DMS153 (cell line): ENCODE results near the gene ENOPH1.
A peak's percentile ranks its signal among the peaks of the same experiment; 100 is the strongest.
"Not testable (repeated sequence)": the region's sequence is repeated elsewhere in the genome, so short reads cannot be mapped to it uniquely, and the experiment has no call there.

Source experiments
- DNase-seq: peaks from one replicate; lab custom pipeline; 2025; lab: John Stamatoyannopoulos, UW

ENOPH1 gene

DNA sequence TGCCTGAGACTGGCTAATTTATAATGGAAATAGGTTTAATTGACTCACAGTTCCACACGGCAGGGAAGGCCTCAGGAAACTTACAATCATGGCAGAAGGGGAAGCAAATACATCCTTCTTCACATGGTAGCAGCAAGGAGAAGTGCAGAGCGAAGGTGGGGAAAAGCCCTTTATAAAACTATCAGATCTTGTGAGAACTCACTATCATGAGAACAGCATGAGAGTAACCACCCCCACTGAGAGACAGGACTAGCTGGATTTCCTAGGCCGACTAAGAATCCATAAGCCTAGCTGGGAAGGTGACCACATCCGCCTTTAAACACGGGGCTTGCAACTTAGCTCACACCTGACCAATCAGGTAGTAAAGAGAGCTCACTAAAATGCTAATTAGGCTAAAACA, 42.7 kb downstream of the ENOPH1 start:
- not testable (repeated sequence) for DNase-seq

DNA sequence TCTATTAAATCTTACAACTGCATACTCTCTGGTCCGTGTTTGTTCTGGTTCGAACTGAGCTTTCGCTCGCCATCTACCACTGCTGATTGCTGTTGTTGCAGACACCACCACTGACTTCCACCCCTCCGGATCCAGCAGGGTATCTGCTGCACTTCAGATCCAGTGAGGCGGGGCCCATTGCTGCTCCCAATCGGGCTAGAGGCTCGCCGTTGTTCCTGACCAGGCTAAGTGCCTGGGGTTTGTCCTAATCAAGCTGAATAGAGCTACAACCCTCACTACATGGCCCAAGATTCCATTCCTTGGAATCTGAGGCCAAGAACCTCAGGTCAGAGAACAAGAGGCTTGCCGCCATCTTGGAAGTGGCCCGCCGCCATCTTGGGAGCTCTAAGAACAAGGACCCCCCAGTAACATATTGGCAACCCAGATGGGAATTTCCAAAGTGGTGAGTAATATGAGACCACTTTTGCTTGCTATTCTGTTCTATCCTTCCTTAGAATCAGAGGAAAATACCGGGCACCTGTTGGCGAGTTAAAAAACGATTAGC, 43.3 kb downstream of the ENOPH1 start:
- no peak for DNase-seq

DNA sequence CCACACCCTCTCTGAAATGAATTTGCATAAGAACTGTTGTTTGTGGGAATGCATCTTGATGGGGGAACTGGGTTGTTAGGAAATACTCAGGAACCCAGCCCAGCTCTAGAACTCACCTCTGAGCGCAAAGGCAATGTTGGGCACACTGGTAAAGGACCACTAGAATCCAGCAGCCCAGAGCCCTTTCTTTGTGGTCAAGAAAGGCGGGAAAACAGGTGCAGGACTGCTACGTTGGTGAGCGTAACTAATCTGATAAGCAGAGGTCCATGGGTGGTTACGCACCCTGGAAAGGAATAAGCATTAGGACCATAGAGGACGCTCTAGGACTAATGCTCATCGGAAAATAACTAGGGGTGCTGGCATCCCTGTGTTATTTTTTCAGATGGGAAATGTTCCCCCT, 45.5 kb downstream of the ENOPH1 start:
- DNase-seq = not testable (repeated sequence)

DNA sequence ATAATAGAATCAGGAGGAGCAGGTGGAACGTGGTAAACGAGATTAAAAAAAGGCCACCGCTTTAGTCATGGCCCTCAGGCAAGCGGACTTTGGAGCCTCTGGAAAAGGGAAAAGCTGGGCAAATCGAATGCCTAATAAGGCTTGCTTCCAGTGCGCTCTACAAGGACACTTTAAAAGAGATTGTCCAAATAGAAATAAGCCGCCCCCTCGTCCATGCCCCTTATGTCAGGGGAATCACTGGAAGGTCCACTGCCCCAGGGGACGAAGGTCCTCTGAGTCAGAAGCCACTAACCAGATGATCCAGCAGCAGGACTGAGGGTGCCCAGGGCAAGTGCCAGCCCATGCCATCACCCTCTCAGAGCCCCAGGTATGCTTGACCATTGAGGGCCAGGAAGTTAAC, 47.1 kb downstream of the ENOPH1 start:
- not testable (repeated sequence) for DNase-seq

DNA sequence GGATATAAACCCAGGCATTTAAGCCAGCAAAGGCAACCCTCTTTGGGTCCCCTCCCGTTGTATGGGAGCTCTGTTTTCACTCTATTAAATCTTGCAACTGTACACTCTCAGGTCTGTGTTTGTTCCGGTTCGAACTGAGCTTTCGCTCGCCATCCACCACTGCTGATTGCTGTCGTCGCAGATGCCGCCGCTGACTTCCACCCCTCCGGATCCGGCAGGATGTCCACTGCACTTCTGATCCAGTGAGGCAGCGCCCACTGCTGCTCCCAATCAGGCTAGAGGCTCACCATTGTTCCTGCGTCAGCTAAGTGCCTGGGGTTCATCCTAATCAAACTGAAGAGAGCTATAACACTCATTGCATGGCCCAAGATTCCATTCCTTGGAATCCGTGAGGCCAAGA, 49.2 kb downstream of the ENOPH1 start:
- DNase-seq = no peak

DNA sequence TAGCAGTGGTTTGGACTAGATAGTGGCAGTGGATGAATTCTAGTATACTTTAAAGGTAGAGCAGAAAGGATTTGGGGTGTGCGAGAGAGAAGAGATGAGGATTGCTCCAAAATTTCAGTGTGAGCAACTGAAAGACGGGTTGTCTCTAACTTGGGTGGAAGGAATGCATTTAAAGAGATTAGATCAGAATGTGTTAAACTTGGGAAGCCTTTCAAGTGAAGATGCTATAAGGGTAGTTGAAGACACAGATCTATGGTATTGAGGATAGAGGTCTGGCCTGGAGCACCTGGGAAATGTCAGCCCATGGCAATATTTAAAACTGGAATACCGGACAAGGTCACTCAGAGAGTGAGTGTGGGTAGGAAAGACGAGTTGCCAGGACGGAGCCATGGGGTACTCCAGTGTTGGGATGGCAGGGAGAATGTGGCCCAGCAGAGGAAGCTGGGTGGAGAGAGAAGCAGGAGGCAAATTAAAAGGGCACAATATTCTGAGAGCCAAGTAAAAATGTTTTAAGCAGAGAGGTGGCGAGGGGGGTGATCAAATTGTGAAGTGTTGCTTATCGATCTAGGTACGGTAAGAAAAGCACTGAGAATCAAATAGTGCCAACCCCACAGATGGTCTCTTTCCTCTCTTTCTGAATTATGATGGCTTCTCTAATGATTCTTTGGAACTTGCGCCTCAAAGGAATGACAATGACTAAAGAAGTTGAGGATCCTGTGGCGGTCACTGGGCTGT, 50.5 kb downstream of the ENOPH1 start:
- DNase-seq = no peak

DNA sequence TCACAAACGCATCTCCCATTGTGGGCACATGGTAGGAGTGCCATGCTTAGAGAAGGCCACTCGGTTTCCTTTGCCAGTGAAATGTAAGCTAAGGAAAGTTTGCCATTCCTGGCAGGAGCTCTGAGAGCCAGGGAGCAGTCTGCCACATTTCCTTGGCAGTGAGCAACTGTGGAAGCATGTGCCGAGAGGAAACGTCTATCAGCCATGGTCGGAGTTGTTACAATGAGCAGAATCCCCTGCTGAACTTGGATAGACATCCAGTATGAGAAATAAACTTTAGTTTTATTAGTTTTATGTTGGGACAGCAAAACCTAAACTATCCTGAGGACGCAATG, 51.1 kb downstream of the ENOPH1 start:
- DNase-seq = no peak

DNA sequence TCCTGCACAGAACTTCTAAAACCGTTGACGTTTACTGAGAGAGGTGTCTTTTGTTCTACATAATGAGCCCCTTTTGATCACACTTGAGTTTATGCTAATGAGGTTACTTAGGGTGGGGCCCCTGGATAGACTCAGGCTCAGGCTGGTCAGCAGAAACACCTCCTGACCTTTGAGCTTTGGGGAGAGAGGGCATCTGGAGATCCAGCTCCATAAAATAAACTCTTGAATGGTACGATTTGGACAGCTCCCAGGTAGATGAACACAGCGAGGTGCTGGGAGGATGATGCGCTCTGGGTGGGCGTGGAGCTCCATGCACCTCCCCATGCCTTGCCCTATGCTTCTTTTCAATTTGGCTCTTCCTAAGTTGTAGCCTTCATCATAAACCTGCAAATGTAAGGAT, 52.0 kb downstream of the ENOPH1 start:
- no peak for DNase-seq

DNA sequence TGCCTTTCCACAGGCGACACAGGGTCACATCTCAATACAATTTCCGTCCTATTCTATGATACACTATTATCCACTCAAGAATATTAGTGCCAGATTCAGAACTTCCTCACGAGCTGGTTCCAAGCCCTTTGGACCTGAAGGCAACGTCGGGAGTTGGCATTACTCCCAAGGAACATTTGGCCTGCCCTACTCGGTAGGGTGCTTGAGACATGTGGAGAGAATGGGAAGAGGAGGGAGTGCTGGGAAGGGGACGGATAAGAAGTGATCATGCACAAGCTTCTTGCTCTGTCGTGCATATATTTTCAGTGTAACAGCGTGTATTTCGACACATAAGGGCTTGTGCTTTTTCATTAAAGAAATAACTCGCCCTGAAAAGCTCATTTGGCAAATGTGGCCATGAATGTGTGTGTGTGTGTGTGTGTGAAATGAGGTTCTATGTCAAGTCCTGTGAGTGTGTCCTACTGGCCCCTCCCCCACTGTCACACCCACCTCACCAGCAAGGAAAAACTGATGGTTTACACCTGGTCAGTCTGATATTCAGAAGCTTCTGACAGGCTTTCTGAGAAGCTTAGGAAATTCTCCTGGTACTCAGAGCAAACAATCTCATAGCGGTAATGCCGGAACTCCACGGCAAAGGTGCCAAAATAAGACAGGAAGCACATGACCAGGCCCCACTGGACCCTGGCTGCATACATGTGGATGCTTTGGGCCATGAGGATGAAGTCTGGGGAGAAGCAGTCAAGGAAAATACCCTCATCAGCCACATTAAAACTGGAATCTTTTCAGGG, 54.8 kb downstream of the ENOPH1 start:
- no peak for DNase-seq

DNA sequence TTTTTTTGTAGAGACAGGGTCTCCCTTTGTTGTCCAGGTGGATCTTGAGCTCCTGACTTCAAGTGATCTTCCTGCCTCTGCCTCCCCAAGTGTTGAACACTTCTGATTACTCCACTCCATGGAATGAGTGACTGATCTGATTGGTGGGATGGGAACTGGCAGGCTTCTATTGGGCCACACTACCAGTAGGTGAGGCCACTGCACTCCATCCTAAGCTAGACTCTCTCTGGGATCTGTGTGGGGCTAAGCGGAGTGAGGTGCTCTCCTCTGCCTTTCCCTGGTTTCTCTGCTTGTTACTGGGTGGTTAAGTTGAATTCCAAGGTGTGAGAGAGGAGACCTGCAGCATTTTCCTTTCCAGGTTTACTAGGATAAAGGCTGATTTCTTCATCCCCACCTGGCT, 58.7 kb downstream of the ENOPH1 start:
- no peak for DNase-seq

DNA sequence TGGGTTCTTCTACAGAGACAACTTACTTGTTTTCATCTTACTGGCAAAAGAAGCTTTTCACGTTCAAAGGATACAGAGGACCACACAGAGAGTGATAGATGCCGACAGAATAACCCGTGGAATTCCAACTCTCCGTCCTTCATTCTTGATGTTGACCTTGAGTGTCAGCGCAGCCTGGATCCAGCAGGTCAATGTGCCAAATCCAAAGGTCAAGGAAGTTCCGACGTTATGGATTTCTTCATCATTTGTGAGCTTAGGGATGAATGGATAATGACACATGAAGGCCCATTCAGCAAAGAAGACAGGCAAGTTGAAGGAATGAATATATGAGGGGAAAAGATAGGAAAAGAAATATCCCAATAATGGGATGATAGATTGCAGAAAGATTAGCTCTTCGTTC, 59.6 kb downstream of the ENOPH1 start:
- no peak for DNase-seq

DNA sequence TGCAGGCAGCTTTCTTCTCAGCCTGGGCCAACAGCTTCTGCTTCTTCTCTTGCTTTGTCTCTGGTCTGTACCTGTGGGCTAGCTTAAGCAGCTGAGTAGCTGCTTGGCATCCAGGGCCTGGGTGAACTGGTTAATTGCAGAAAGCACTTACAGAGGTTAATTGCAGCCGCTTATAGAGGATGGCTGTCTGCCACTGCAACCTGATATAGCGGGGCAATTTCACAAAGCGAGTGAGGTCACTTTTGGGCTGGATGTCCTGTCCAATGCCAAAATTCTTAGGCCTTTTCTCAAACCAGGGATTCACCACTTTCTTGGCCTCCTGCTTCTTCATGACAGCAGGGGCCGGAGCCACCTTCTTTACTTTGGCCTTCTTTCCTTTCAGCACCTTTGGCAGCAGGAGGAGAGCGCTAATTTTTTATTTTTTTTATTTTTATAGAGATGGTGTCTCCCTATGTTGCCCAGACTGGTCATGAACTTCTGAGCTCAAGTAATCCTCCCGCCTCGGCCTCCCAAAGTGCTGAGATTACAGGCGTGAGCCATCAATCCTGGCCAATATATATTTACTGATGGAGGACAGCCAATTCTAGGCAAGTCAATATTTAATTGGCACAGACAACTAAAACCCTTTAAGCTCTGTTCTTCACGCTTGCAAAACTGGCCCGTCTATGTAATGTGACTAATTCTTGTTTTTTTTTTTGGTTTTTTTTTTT, 61.0 kb downstream of the ENOPH1 start:
- peak; percentile 80 for DNase-seq

DNA sequence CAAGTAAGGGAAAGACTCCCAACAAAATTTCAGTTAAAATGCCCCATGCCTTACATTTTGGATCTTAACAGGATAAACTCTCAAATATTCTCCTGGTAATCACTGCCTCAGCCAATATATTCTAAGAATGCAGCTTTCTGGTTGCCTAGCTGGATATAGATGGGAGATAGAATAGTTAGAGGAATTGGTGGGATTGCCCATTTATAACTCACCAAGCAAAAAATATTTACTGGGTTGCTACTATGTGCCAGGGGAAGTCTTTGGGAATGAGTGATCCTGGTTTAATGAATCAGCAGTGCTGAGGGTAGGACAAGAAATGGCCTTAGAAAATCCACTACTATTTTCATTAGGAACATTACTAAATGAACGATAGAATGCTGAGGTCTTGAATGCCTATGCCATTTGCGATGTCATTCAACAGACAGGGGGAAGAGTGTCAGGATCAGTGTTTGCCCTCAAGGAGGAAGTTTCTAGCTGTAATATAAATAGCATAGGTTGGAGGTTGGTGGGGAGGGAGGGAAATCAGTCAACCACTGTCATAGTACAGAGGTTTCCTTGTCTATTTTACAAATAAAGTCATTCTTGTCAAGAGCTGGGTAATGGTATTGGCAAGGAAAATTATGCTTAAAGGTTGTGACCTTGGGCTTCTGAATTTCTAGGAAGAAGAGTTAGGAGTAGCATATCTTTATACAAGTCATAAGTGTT, 63.5 kb downstream of the ENOPH1 start:
- DNase-seq = no peak

DNA sequence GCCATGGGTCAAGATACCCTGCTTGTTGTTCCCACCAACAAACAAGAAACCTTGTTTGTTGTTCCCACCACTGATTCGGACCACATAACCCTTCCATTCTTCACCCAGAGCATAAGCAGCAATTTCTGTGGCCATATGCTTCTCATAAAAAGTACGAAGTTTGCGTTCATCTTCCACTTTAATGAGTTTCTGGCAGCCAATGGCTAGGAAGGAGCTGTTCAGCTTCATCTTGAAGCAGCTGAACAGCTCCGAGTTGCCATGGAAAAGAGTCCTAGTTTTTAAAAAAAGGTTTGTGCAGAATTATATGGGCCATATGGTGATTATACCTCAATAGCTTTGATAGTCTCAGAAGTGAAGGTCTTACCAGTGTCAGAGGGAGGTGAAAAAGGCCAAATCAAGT, 65.3 kb downstream of the ENOPH1 start:
- no peak for DNase-seq

DNA sequence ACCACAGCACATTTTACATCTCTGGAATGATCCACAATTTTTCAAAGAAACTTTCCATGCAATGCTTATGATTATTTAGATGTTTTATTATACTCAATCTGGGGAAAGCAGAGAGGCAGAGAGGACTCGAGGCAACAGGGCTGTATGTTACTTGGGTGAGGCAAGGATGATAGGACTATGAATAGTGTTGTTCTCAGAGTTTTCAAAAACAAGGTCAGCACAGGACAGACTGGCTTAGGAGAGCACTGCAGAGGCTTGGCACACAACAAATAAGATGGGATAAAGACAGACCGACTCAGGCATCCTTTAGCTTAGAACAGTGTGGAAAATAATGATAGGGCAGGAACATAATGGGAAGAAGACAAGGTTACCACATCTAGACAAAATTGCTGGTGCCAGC, 66.0 kb downstream of the ENOPH1 start:
- no peak for DNase-seq

DNA sequence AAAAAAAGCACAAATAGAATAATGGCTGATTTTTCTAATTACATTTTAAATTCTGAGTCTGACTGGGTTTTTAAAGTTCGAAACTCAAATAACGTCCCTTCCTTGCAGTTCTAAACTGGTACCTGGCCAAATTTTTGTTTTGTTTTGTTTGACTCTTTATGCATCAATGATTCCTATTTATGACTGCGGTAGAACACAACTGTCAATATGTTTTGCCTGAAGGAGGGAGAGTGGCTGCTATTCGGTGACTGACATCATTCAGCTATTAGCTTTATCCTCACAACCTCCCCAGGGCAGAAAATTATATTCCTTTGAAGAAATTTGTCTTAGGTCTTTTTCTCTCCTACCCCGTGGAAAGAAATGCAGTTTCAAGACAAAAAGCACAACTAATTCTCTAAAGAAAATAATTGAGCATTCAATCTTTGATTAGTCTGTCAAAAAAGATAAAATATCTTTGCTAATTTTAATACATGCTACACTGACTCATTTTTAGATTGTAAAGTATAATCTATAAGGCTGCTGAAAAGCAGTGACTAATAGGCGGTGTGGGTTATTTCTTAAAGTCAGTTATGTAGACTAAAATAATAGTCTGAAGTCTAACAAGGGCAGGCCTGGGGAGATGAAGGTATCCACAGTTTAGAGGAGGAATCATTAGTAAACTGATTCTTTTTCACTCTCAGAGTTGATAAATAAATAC, 69.5 kb downstream of the ENOPH1 start:
- peak; percentile 82 for DNase-seq

DNA sequence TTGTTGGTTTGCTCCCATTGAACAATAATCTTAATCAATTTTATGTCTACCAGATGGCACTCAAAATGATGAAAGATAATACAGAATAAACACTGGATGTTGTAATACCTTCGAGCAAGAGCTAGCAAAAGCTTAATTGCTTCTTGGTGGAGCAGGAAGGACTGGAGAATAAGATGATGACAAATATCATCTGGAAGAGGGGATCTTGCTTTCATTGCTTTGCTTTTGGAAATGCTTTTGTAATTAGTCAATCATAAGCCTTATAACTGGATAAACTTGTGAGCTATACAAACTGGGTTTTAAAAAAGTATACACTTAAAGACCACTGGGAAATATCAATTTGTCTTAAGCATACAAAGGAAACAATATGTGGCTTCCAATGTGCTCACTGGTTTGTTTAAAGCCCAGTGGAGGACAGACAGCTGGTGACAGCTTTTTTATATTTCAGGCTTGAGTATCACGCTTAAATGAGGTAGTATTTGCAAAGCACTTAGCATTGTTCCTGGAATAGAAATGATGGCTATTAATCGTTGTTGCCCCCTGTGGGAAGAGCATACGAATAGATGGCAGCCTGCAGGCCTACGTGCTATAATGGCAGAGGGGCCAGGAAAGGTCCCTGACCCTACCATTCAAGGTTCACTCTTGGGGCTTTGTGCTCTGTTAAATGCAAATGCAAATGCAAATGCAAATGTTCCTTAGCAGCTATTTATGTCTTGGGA, 70.2 kb downstream of the ENOPH1 start:
- peak; percentile 99 for DNase-seq

DNA sequence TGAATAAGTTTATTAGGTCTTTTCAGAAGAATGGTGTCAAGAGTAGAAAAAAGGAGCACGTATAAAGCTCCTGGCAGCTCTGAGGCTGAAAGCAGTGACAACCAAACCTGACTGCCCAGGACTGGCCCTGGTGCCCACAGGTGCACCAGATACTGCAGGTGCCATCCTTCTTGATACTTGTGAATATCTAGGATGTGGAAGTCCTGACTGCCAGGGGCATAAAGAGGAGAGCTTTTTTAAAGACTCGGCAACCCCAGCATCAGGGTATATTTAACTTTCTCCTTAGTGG, 70.7 kb downstream of the ENOPH1 start:
- DNase-seq = no peak

DNA sequence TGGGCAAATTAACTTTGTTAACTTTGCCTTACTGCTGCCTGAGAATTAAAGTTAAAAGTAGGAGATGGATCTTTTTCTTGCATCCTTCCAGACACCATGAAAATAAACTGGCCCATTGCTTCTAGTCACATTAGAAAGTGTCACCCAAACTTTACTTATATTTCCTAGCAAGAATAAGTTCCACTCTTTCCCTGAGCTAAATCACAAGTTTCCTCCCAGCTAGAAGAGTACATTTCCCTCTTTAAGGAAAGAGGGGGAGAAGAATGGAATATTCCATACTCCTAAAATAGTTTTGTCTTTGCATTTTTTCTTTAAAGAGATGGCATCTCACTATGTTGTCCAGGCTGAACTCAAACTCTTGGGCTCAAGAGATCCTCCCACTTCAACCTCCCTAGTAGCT, 77.6 kb downstream of the ENOPH1 start:
- no peak for DNase-seq

DNA sequence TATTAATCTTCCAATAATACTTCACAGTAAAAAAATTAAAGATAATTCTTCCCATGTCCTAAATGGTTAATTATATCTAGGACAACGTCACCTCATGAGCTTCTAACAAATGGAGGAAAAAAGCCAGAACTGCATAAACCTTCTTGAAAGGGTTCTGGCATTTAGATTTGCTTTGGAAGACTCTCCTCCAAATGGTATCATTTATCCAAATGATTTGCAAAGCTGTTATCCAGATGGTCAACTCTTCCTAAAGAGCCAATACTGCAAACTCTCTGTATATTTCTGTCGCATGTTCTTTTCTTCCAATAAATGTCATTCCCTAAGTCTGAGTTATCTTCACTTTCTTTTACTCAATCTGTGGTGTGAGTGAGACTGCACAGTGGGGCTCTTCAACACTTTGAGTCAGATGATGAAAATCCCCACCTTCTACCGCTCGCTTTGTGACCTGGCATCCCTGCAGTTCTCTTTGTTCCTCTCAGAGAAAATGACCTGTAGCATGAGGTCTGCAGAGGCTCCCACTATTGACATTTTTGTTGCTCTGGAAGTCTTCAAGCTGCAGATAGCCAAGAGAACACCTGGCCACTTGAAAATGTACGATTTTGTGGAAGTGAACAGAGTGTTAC, 78.5 kb downstream of the ENOPH1 start:
- DNase-seq = no peak

DNA sequence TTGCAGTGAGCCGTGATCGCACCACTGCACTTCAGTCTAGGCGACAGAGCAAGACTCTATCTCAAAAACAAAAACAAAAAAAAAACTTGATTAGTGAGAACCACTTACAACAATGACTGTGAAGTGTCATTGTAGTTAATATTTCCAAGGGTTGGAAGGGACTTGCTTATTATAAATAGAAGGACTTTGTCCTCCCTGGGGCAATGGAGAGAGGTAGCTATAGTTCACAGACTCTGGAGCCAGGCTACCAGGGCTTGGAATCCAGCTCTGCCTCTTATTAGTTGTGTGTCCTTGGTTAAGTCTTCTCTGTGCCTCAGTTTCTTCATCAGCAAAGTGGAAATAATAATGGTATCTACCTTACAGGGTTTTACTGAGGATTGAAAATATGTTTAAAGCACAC, 79.8 kb downstream of the ENOPH1 start:
- DNase-seq = no peak
